T-helper 1 cell treated with Interleukin-12 subunit alpha and Interleukin-12 subunit beta and Interleukin-4 antibody, amounts not matched to agents 30 μg/mL and 1 μg/mL, for 36 hours (primary cell): Measurements from ENCODE around the gene PIK3C2G.

ENCODE experiments used
- H3K27ac Mint-ChIP-seq: one replicate; pipeline ENCODE4 v1.8.0; 2021; ENCODE audit warnings: mild to moderate bottlenecking, mixed read lengths
- H3K27me3 Mint-ChIP-seq: one replicate; pipeline ENCODE4 v1.8.0; 2021; ENCODE audit warnings: low read depth, mixed read lengths
- H3K36me3 Mint-ChIP-seq: one replicate; pipeline ENCODE4 v1.8.0; 2021; ENCODE audit warnings: low read depth, mixed read lengths
- H3K4me1 Mint-ChIP-seq: one replicate; pipeline ENCODE4 v1.8.0; 2021; ENCODE audit warnings: low read depth, mixed read lengths
- H3K4me3 Mint-ChIP-seq: one replicate; pipeline ENCODE4 v1.8.0; 2021; ENCODE audit warnings: mild to moderate bottlenecking, moderate library complexity, mixed read lengths
- H3K9me3 Mint-ChIP-seq: one replicate; pipeline ENCODE4 v1.8.0; 2021; ENCODE audit warnings: mixed read lengths

PIK3C2G gene

DNA sequence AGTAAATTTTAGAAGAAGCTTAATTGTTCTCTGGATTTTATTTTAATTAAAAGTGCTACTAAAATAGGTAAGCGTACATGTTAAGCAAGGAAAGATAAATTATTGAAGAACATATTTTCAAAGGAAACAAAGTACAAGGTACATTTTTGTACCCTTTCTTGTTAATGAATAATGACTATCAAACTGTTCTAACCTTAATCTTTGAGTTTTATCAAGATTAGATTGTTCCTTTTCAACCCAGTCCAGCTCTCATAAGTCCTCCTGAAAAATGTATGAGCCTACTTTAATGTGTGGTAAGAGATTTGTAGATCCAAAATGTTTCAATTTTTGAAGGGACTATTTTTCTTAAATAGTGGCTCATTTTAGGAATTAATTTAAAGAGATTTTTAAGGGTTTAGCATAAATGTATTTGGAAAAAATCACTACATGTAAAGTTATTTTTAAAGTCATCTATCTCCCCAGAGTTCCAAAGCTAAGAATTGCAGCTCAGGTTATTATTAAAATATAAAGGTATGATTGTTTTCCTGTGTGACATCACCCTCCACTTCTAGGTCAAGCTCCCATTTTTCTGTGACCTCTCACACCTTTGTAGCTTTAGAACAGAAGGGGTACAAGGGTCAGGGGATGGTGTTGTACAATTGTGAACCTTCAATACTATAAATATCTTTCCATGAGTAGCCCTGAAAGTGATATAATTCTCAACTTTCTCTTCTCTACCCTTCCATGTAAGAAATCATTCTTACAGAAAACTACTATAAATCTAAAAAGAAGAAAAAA, 1.2 kb upstream of the PIK3C2G start:
- Mint-ChIP-seq H3K4me3 (no peak overlapping the region), H3K4me1 (no peaks in the 10 kb centered on the region), H3K36me3 (no peaks in the 10 kb centered on the region), H3K27me3 (no peaks in the 10 kb centered on the region), H3K27ac (no peak overlapping the region), H3K9me3 (no peaks in the 10 kb centered on the region)

DNA sequence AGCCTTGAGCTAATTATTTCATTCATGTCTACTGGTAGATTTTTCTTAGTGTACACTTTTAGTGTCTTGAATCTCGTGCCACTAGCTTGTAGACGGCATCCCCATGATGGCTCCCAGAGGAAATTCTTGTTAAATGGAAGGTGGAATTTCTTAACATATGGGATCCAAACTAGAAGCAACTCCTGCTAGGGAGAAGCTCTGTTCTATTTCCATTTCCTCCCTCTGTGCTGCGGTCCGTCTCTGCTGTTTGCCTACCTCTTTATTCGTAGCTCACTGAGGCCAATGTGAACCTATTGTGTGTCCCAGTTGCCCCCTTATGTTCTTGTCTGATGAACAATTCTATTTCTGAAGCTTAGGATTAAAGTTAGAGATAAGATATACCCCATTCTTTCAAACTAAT, 588 bp downstream of the PIK3C2G start:
- Mint-ChIP-seq H3K4me3 (no peak overlapping the region), H3K36me3 (no peaks in the 10 kb centered on the region), H3K27me3 (no peaks in the 10 kb centered on the region), H3K4me1 (no peaks in the 10 kb centered on the region), H3K9me3 (no peaks in the 10 kb centered on the region), H3K27ac (no peak overlapping the region)

DNA sequence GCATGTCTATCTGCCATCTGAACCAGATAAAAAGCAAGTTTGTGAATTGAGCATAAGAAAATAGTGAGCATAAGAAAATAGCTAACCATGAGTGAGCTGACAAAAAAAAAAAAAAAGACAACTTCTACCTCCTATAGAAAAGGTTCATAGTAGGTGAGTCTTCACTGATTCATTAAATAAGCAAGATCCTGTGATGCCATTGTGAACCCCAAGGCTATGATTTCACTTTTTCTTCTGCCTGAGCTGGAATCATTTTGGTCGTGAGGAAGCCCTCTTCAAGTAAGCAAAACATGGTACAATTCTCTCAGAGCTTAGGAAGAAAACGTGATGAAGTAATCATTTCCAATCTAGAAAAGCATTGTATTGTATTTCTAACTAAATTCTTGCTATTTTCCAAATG, 1.2 kb downstream of the PIK3C2G start:
- H3K27ac Mint-ChIP-seq: no peak overlapping the region
- H3K36me3 Mint-ChIP-seq: no peaks in the 10 kb centered on the region
- H3K27me3 Mint-ChIP-seq: no peaks in the 10 kb centered on the region
- H3K4me3 Mint-ChIP-seq: no peak overlapping the region
- no peaks in the 10 kb centered on the region for H3K4me1 Mint-ChIP-seq
- H3K9me3 Mint-ChIP-seq: no peaks in the 10 kb centered on the region

DNA sequence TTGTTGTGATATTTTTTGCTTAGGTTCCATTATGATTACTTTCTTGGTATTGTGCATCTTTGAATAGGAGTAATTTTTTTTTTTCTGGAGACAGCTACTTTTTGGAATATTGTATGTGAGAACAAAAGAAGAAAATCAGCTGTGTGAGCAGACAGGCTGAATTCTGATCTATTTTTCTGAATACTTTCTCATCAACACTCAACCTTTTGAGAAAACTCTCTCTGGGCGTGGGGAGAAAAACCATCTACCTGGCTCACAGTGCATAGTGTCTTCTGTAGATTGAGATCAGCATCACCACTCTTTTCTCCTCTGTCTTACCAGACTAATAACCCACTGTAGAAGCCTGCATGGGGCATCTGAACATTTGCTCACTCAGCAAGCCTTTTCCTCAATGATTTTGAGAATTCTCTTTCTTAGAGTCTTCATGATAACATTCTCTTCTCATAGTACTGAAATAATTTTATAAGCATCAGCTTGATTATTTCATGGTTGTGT, 3.3 kb downstream of the PIK3C2G start:
- H3K4me1 Mint-ChIP-seq: no peaks in the 10 kb centered on the region
- H3K27me3 Mint-ChIP-seq: no peaks in the 10 kb centered on the region
- no peak overlapping the region for H3K27ac Mint-ChIP-seq
- H3K4me3 Mint-ChIP-seq: no peak overlapping the region
- H3K9me3 Mint-ChIP-seq: no peaks in the 10 kb centered on the region
- no peaks in the 10 kb centered on the region for H3K36me3 Mint-ChIP-seq

DNA sequence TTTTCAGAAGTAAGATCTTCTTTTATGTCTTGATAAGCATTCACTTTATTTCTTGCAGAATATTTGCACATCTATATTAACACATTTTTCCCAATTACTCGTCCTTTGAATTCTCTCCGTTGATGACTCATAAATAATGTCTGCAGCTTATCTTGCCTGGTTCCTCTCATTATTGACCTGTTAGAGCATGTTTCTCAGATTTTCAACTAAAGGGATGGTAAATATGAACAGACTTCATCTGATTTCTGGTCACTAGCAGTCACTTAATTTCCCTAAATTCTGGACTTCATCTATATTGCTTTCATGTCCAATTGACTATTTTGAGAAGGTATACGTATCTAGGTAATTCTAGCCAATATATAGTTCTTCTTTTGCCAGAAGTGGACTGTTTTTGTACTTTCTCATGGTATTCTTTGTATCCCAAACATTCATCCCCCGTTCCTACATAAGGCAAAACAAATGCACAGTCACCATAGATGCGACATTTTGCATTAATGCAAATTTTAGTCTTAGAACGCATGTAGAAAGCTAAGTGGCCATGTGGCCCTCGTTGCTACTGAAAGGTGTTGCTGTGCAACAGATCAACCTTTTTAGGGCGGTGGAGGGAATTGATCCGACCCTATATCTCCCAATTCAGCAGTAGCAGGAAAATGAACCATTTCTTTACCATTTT, 6.2 kb downstream of the PIK3C2G start:
- Mint-ChIP-seq H3K9me3 (no peaks in the 10 kb centered on the region), H3K27me3 (no peaks in the 10 kb centered on the region), H3K4me1 (no peaks in the 10 kb centered on the region), H3K27ac (no peak overlapping the region), H3K4me3 (no peak overlapping the region), H3K36me3 (no peaks in the 10 kb centered on the region)

DNA sequence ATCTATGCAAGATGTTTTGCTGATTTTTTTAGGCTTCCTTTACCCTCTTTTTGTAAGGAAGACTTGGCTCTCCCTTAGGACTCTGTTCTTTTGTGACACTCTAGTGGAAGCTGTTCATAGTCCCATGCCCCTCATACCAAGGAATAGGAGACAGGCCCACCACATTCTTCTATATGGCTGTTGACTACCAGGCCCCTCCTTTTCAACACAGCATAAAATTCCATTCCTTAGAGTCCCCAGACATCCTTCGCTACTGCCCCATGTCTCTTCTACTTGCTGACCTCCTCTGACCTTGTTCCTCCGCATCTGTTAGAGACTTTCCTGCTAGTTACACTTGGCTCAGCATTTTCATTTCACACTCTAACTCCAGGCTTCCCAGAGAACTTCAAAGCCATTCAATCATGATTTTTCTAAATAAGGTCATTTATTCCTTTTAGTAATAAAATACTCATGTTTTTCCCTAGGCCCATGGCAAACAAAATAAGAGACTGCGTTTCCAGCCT, 9.7 kb downstream of the PIK3C2G start:
- Mint-ChIP-seq H3K9me3 (peaks cover 3% of the 10 kb centered on the region), H3K27me3 (no peaks in the 10 kb centered on the region), H3K4me1 (no peaks in the 10 kb centered on the region), H3K27ac (no peak overlapping the region), H3K4me3 (no peak overlapping the region), H3K36me3 (no peaks in the 10 kb centered on the region)

DNA sequence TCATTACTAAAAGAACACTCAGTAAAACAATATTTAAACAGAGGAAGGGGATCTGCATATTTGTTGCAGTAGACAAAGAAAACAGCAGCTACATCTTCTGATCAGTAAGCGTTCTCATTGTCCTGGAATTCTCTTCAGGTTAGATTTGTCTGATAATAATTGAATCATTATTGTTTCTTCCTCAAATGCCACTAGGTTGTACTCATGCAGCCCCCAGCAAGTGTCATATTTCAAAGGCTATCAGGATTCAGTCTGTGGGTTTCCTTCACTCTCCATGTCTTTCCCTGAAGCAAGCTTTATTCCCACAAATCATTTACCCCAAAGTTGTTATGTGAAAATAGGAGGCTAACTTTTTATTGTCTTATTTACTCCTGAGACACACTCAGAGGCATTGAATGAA, 14.7 kb downstream of the PIK3C2G start:
- peaks cover 13% of the 10 kb centered on the region for H3K9me3 Mint-ChIP-seq
- no peaks in the 10 kb centered on the region for H3K4me1 Mint-ChIP-seq
- no peak overlapping the region for H3K4me3 Mint-ChIP-seq
- no peaks in the 10 kb centered on the region for H3K27me3 Mint-ChIP-seq
- no peaks in the 10 kb centered on the region for H3K36me3 Mint-ChIP-seq
- H3K27ac Mint-ChIP-seq: no peak overlapping the region

DNA sequence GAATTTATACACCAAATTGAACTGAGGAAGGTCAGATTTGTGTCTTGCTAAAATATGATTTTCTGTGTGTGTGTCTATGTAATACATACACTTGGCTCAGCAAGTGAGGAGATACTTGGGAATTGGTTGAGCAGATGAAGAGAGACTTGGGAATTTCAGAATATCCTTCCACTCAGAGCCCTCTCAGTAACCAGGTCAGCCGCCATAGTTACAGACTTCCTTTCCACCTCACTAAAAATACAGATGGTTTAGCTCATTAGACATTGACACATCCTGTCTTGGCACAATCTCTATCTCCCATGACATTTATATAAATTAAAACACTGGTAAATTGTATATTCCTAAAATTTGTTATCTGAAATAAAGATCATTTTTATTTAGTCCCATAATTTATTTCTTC, 15.9 kb downstream of the PIK3C2G start:
- Mint-ChIP-seq H3K27me3 (no peaks in the 10 kb centered on the region), H3K4me3 (no peak overlapping the region), H3K9me3 (peaks cover 13% of the 10 kb centered on the region), H3K27ac (no peak overlapping the region), H3K36me3 (no peaks in the 10 kb centered on the region), H3K4me1 (no peaks in the 10 kb centered on the region)

DNA sequence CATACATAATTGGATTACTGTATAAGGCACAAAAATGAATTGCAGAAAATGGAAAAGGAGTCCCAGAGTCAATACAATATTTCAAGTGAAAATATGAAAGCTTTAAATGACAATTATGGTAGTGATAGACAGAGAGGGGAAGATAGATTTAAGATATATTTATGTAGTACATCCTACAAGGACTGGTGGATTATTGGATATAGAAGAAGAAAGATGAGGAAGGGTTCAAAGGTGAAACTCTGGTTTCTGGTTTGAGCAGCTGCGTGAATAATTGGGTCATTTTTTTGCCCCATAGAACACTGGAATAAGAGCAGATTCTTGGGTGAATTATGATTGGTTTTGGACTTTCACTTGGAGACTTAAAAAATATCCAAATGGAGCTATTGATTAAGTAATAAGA, 19.4 kb downstream of the PIK3C2G start:
- Mint-ChIP-seq H3K36me3 (no peaks in the 10 kb centered on the region), H3K27ac (no peak overlapping the region), H3K4me3 (no peak overlapping the region), H3K27me3 (no peaks in the 10 kb centered on the region), H3K9me3 (peaks cover 15% of the 10 kb centered on the region), H3K4me1 (no peaks in the 10 kb centered on the region)

DNA sequence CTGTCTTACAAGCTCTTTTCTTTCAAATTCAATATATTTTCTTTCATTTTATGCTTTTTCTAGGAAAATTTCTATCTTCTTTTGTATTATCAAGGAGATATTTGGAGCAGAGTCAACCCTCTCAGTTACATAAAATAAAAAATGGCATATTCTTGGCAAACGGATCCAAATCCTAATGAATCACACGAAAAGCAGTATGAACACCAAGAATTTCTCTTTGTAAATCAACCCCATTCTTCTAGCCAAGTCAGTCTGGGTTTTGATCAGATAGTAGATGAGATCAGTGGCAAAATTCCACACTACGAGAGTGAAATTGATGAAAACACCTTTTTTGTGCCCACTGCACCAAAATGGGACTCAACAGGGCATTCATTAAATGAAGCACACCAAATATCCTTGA, 20.6 kb downstream of the PIK3C2G start:
- Mint-ChIP-seq H3K27ac (no peak overlapping the region), H3K4me1 (no peaks in the 10 kb centered on the region), H3K9me3 (peaks cover 15% of the 10 kb centered on the region), H3K4me3 (no peak overlapping the region), H3K27me3 (no peaks in the 10 kb centered on the region), H3K36me3 (no peaks in the 10 kb centered on the region)

DNA sequence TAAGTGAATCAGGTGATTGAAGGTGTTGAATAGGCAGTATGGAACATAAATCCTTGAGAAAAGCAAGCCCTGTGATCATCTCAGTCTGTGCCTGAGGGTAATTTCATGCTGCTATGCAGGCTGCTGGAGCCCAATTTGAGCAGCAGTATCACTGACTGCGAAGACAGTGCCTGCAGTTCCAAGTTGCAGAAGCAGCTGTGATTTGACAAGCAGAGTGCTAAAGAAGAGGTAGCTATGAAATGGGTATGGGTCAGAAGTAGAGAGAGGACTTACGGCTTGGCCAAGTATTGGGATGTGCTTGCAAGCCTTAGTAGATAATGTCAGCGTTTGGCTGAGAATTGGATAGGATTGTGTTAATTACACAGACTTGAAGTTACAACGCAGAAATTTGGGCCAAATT, 22.5 kb downstream of the PIK3C2G start:
- Mint-ChIP-seq H3K27ac (no peak overlapping the region), H3K36me3 (no peaks in the 10 kb centered on the region), H3K9me3 (peaks cover 15% of the 10 kb centered on the region), H3K4me1 (no peaks in the 10 kb centered on the region), H3K4me3 (no peak overlapping the region), H3K27me3 (no peaks in the 10 kb centered on the region)

DNA sequence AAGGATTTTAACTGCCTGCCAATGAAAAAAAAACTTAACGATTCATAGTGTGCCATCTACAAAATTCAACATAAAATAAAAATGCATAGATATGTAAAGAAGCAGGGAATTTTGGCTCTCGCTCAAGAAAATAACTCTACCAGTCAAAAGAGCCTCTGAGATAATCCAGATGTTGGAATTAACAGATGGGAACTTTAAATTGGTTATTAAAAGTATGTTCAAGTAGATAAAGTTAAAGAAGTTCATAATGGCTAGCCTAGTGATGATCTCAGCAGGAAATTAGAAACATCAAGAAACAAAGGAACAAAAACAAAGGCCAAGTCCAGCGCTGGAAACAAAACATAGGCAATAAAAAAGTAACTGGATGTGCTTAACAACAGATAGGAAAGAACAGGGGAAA, 23.1 kb downstream of the PIK3C2G start:
- Mint-ChIP-seq H3K4me3 (no peak overlapping the region), H3K9me3 (peaks cover 15% of the 10 kb centered on the region), H3K27ac (no peak overlapping the region), H3K4me1 (no peaks in the 10 kb centered on the region), H3K27me3 (no peaks in the 10 kb centered on the region), H3K36me3 (no peaks in the 10 kb centered on the region)

DNA sequence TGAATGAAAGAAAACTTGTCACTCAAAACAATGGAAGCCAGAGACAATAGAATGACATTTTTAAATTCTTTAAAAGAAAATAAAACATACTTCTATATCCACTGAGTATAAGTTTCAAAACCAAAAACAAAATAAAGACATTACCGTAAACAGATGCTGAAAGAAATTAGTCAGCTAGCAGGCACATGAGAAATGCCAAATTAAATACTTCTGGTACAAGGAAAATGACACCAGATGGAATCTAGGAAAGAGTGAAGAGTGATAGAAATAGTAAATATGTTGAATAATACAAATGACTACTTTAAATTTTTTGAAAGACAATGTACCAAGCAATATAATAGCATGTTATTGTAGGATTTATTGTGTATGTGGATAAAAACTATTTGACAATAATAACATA, 23.8 kb downstream of the PIK3C2G start:
- Mint-ChIP-seq H3K27ac (no peak overlapping the region), H3K9me3 (peaks cover 13% of the 10 kb centered on the region), H3K27me3 (no peaks in the 10 kb centered on the region), H3K36me3 (no peaks in the 10 kb centered on the region), H3K4me3 (no peak overlapping the region), H3K4me1 (no peaks in the 10 kb centered on the region)

DNA sequence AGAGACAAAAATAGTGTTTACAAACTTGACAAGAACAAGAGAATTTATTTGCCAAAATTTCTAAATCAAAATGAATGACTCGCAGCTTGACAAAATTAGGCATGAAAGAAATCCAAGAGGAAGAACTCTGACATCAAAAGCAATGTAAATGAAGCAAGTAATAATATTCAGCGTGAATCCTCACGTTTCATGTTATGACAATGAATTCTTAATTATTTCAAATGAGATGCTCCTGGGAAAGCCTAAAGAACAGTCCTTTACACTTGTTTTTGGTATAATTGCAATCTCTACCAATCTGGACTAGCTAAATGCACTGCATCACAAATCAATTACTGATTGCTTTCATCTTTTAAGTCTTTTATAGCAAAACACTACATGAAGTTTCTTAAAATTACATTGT, 29.1 kb downstream of the PIK3C2G start:
- Mint-ChIP-seq H3K9me3 (peaks cover 6% of the 10 kb centered on the region), H3K27me3 (no peaks in the 10 kb centered on the region), H3K4me3 (no peak overlapping the region), H3K27ac (no peak overlapping the region), H3K36me3 (no peaks in the 10 kb centered on the region), H3K4me1 (no peaks in the 10 kb centered on the region)

DNA sequence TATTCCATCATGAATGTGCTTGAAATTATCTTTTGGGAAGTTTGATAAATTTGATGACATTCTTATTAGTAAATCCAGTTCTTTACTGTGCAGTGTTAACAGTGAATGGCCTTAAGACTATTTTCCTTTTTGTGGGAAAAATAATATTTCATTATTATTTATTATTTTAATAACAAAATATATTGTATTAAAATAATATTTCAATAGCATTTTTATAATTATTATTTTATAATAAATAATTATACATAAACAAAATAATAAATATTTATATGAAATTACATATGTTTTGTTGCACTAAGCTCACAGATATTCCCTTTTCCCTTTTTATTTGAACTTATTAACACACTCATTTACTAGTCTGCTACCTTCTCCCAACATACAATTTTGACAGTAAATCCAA, 33.6 kb downstream of the PIK3C2G start:
- no peaks in the 10 kb centered on the region for H3K36me3 Mint-ChIP-seq
- H3K9me3 Mint-ChIP-seq: peaks cover 6% of the 10 kb centered on the region
- no peaks in the 10 kb centered on the region for H3K27me3 Mint-ChIP-seq
- H3K4me3 Mint-ChIP-seq: no peak overlapping the region
- no peak overlapping the region for H3K27ac Mint-ChIP-seq
- H3K4me1 Mint-ChIP-seq: no peaks in the 10 kb centered on the region
